Spleen (tissue), 11 donors: ENCODE data around the gene CCDC170. TPM values are rescaled to one million over a fixed set of nuclear protein-coding genes. Genes with fewer than 3 reads are reported as not detected.

Experiments used
- DNase-seq: peaks from one replicate; pipeline ENCODE4 v3.0.0-alpha.2; 2020
- H3K27ac ChIP-seq, 8 donors: fragments of 200-600 bp; sonication (generic) in 7 of 8; 1 replicate in 4 of 8; 2 replicates in 4 of 8; pipeline versions ENCODE4 v1.5.0 to v1.8.0; 2016 to 2021; ENCODE audit warnings: inconsistent platforms in 4 of 8, mild to moderate bottlenecking in 4 of 8, moderate library complexity in 1 of 8
- H3K27me3 ChIP-seq, 7 donors: fragments of 200-600 bp; sonication (generic) in 6 of 7; replicated peaks in 1 of 7; 1 replicate in 4 of 7; 2 replicates in 3 of 7; pipeline versions ENCODE4 v1.5.0 to v1.8.0; 2016 to 2021; ENCODE audit warnings: inconsistent platforms in 3 of 7, mild to moderate bottlenecking in 1 of 7
- H3K36me3 ChIP-seq, 6 donors: fragments of 200-600 bp; sonication (generic) in 5 of 6; 1 replicate in 4 of 6; 2 replicates in 2 of 6; pipeline versions ENCODE4 v1.5.0 to v1.8.0; 2016 to 2021; ENCODE audit warnings: inconsistent platforms in 2 of 6
- H3K4me1 ChIP-seq, 6 donors: fragments of 200-600 bp; sonication (generic) in 5 of 6; 1 replicate in 3 of 6; 2 replicates in 3 of 6; pipeline versions ENCODE4 v1.5.0 to v1.8.0; 2016 to 2021; ENCODE audit warnings: inconsistent platforms in 3 of 6
- H3K4me3 ChIP-seq, 8 donors: fragments of 200-600 bp; sonication (generic) in 7 of 8; 1 replicate in 4 of 8; 2 replicates in 4 of 8; pipeline versions ENCODE4 v1.5.0 to v1.8.0; 2016 to 2021; ENCODE audit warnings: inconsistent platforms in 4 of 8, mild to moderate bottlenecking in 4 of 8, moderate library complexity in 2 of 8
- H3K9me3 ChIP-seq, 8 donors: fragments of 200-600 bp; sonication (generic) in 7 of 8; 1 replicate in 4 of 8; 2 replicates in 4 of 8; pipeline versions ENCODE4 v1.5.0 to v1.8.0; 2016 to 2021; ENCODE audit warnings: inconsistent platforms in 4 of 8
- CTCF ChIP-seq, 11 experiments: fragments of 200-600 bp in 7 of 11; fragments of 450-650 bp in 4 of 11; sonication (generic) in 4 of 11; IDR thresholded peaks in 8 of 11; conservative IDR thresholded peaks in 3 of 11; 1 replicate in 7 of 11; 2 replicates in 4 of 11; pipeline versions ENCODE4 v1.4.0 to v1.8.0; 2016 to 2021; ENCODE audit warnings: antibody characterized with exemption in 11 of 11, inconsistent platforms in 4 of 11, mild to moderate bottlenecking in 1 of 11
- POLR2A ChIP-seq, 3 donors: fragments of 450-650 bp; IDR thresholded peaks; one replicate each; pipeline ENCODE4 v1.5.1; 2017; ENCODE audit warnings: antibody characterized with exemption in 3 of 3, mild to moderate bottlenecking in 1 of 3
- POLR2AphosphoS5 ChIP-seq, 3 donors: sonication (generic); formaldehyde crosslinking; IDR thresholded peaks; one replicate each; pipeline ENCODE4 v1.5.1; 2017; ENCODE audit warnings: antibody characterized with exemption in 3 of 3
- WGBS, 5 donors: extraction: QIAGEN DNeasy Blood & Tissue Kit in 3 of 5; methylation state at CpG; one replicate each; pipeline versions ENCODE4 v1.1.5 to v1.1.7; 2013 to 2018; 5-methylcytosine and 5-hydroxymethylcytosine counted together
- intact Hi-C: fragments of 100-400 bp; cut with DNase I; formaldehyde crosslinking; loops from one replicate; pipeline ENCODE4 v1.15.0; 2023; ENCODE audit warnings: low total_unique reads
- polyA plus RNA-seq, 3 donors: library from polyadenylated mRNA; stranded (reverse); fragments of 200-250 nt; gene quantifications; one replicate each; pipeline ENCODE4 v1.2.1, GENCODE V29; 2013
- total RNA-seq, 7 donors: library from RNA; depleted of rRNA in 3 of 7; stranded (reverse); fragments of >200 nt in 3 of 7; fragmentation: NEBNext Ultra II Directional in 4 of 7; extraction: Animal tissue kit (Norgen Biotek cat#: 25700) in 4 of 7; gene quantifications; one replicate each; pipeline versions ENCODE4 v1.1.0 to v1.2.1, GENCODE V29; 2016 to 2021
- donor health status: healthy with polysubstance abuse.
- donor health status: DM: no; HTN: no; CAD: no; lungs with moderate emphysema.
- donor health status: DM: no; HTN: no; CAD: no.
- donor health status: Bipolar disorder and iron deficiency.
- donor health status: healthy.
- donor health status: DM: no; HTN: no; CAD: no.
- donor health status: DM: yes; HTN: yes; CAD: no.

CCDC170 gene
- total and polyA plus RNA-seq, 10 donors, result 0.49 to 4.3 (median 2.2) TPM

- TF ChIP-seq CTCF (IDR thresholded peaks at IDR 0.05 in 8 of 11, conservative IDR thresholded peaks at IDR 0.05 in 3 of 11), result no peak
- TF ChIP-seq POLR2AphosphoS5 (IDR thresholded peaks at IDR 0.05), result no peak
- no peak for TF ChIP-seq POLR2A (IDR thresholded peaks at IDR 0.05)
- DNase-seq, result no peak
- Histone ChIP-seq H3K4me1 (no peaks in the 10 kb centered on the region), H3K27ac (no peak overlapping the region), H3K36me3 (no peaks in the 10 kb centered on the region), H3K9me3 (peaks cover 3 to 28% (median 20%) of the 10 kb centered on the region in 8 donors), H3K4me3 (no peak overlapping the region), H3K27me3 (no peaks in the 10 kb centered on the region)
- intact Hi-C loops, result no loop called here
- WGBS, 5 donors, result 63 to 75% (median 73%) methylated on average over 4 of the region's 4 CpGs
Measured at GRCh38 chr6:151658091-151658490, 164.3 kb downstream of the CCDC170 start.

GRCh38 chr6:151659212-151659611, 165.4 kb downstream of the CCDC170 start:
- no peak overlapping the region for H3K4me3 ChIP-seq
- H3K9me3 ChIP-seq, result peaks cover 3 to 22% (median 19%) of the 10 kb centered on the region in 8 donors
- H3K27me3 ChIP-seq, result no peaks in the 10 kb centered on the region
- H3K27ac ChIP-seq, result no peak overlapping the region
- no peak for TF ChIP-seq CTCF (IDR thresholded peaks at IDR 0.05 in 8 of 11, conservative IDR thresholded peaks at IDR 0.05 in 3 of 11)
- no peak for TF ChIP-seq POLR2AphosphoS5 (IDR thresholded peaks at IDR 0.05)
- no peak for TF ChIP-seq POLR2A (IDR thresholded peaks at IDR 0.05)
- H3K4me1 ChIP-seq, result no peaks in the 10 kb centered on the region
- DNase-seq, result no peak
- intact Hi-C loops, result no loop called here
- WGBS, 5 donors, result 72 to 93% (median 92%) methylated on average over 4 of the region's 4 CpGs
- no peaks in the 10 kb centered on the region for H3K36me3 ChIP-seq

GRCh38 chr6:151661509-151661908, 167.7 kb downstream of the CCDC170 start:
- H3K27ac ChIP-seq, result no peak overlapping the region
- H3K4me1 ChIP-seq, result no peaks in the 10 kb centered on the region
- intact Hi-C loops, result no loop called here
- DNase-seq, result no peak
- no peak for TF ChIP-seq POLR2A (IDR thresholded peaks at IDR 0.05)
- no peak for TF ChIP-seq POLR2AphosphoS5 (IDR thresholded peaks at IDR 0.05)
- no peak for TF ChIP-seq CTCF (IDR thresholded peaks at IDR 0.05 in 8 of 11, conservative IDR thresholded peaks at IDR 0.05 in 3 of 11)
- no peak overlapping the region for H3K4me3 ChIP-seq
- 82 to 88% (median 86%) methylated on average over 3 of the region's 3 CpGs for WGBS, 5 donors
- no peaks in the 10 kb centered on the region for H3K36me3 ChIP-seq
- no peaks in the 10 kb centered on the region for H3K9me3 ChIP-seq
- H3K27me3 ChIP-seq, result no peaks in the 10 kb centered on the region

- no peaks in the 10 kb centered on the region for H3K9me3 ChIP-seq
- TF ChIP-seq POLR2A (IDR thresholded peaks at IDR 0.05) (no peak), CTCF (IDR thresholded peaks at IDR 0.05 in 8 of 11, conservative IDR thresholded peaks at IDR 0.05 in 3 of 11) (no peak), POLR2AphosphoS5 (IDR thresholded peaks at IDR 0.05) (no peak)
- WGBS, 5 donors, result 49 to 79% (median 67%) methylated on average over 4 of the region's 4 CpGs
Measured at GRCh38 chr6:151661928-151662327, 168.1 kb downstream of the CCDC170 start.

More at GRCh38 chr6:151661928-151662327, 168.1 kb downstream of the CCDC170 start:
- H3K4me3 ChIP-seq, result no peak overlapping the region
- no peaks in the 10 kb centered on the region for H3K4me1 ChIP-seq
- no peak for DNase-seq
- H3K27me3 ChIP-seq, result no peaks in the 10 kb centered on the region
- H3K36me3 ChIP-seq, result no peaks in the 10 kb centered on the region
- intact Hi-C loops, result no loop called here
- H3K27ac ChIP-seq, result no peak overlapping the region
